ENCODE data around the gene TGM2. TPM values are rescaled to one million over a fixed set of nuclear protein-coding genes. Genes with fewer than 3 reads are reported as not detected.

Gene TGM2
- total RNA-seq, 1 donor from 2014 or later = 141 TPM

- DNase-seq (ENCODE audit: low read depth) = no peak
Observed at GRCh38 chr20:38199501-38200390, 34.7 kb upstream of the TGM2 start.

- no peak for DNase-seq (ENCODE audit: low read depth)
Observed at GRCh38 chr20:38198238-38198861, 33.3 kb upstream of the TGM2 start.

GRCh38 chr20:38197619-38198018, 32.5 kb upstream of the TGM2 start:
- no peak for DNase-seq (ENCODE audit: low read depth)

GRCh38 chr20:38197217-38197616, 32.1 kb upstream of the TGM2 start:
- DNase-seq (ENCODE audit: low read depth) = no peak

GRCh38 chr20:38196592-38196991, 31.5 kb upstream of the TGM2 start:
- no peak for DNase-seq (ENCODE audit: low read depth)

- DNase-seq (ENCODE audit: low read depth) = no peak
Observed at GRCh38 chr20:38196076-38196475, 31.0 kb upstream of the TGM2 start.

GRCh38 chr20:38195521-38195920, 30.5 kb upstream of the TGM2 start:
- DNase-seq (ENCODE audit: low read depth) = no peak

- DNase-seq (ENCODE audit: low read depth) = no peak
Observed at GRCh38 chr20:38194971-38195504, 30.0 kb upstream of the TGM2 start.

- no peak for DNase-seq (ENCODE audit: low read depth)
Observed at GRCh38 chr20:38193586-38194105, 28.6 kb upstream of the TGM2 start.

GRCh38 chr20:38192323-38192885, 27.3 kb upstream of the TGM2 start:
- no peak for DNase-seq (ENCODE audit: low read depth)

- no peak for DNase-seq (ENCODE audit: low read depth)
Observed at GRCh38 chr20:38191654-38192053, 26.6 kb upstream of the TGM2 start.

- DNase-seq (ENCODE audit: low read depth) = no peak
Observed at GRCh38 chr20:38190936-38191371, 25.9 kb upstream of the TGM2 start.

- no peak for DNase-seq (ENCODE audit: low read depth)
Observed at GRCh38 chr20:38190166-38190565, 25.1 kb upstream of the TGM2 start.

- DNase-seq (ENCODE audit: low read depth) = peak; percentile 61
Observed at GRCh38 chr20:38187517-38187916, 22.4 kb upstream of the TGM2 start.

GRCh38 chr20:38186788-38187221, 21.7 kb upstream of the TGM2 start:
- DNase-seq (ENCODE audit: low read depth) = peak; percentile 91

GRCh38 chr20:38184101-38184500, 19.0 kb upstream of the TGM2 start:
- DNase-seq (ENCODE audit: low read depth) = peak; percentile 95

GRCh38 chr20:38181971-38182370, 16.9 kb upstream of the TGM2 start:
- DNase-seq (ENCODE audit: low read depth) = no peak

GRCh38 chr20:38181207-38181801, 16.2 kb upstream of the TGM2 start:
- peak; percentile 71 for DNase-seq (ENCODE audit: low read depth)

- no peak for DNase-seq (ENCODE audit: low read depth)
Observed at GRCh38 chr20:38180781-38181180, 15.7 kb upstream of the TGM2 start.

- no peak for DNase-seq (ENCODE audit: low read depth)
Observed at GRCh38 chr20:38179846-38180245, 14.8 kb upstream of the TGM2 start.

- DNase-seq (ENCODE audit: low read depth) = no peak
Observed at GRCh38 chr20:38178581-38178980, 13.5 kb upstream of the TGM2 start.

- no peak for DNase-seq (ENCODE audit: low read depth)
Observed at GRCh38 chr20:38178065-38178491, 13.0 kb upstream of the TGM2 start.
